ENCODE measurements around the gene TNXB.
A peak's percentile ranks its signal among the peaks of the same experiment; 100 is the strongest.
"Not testable (repeated sequence)": the region's sequence is repeated elsewhere in the genome, so short reads cannot be mapped to it uniquely, and the experiment has no call there.

The TNXB gene

DNA sequence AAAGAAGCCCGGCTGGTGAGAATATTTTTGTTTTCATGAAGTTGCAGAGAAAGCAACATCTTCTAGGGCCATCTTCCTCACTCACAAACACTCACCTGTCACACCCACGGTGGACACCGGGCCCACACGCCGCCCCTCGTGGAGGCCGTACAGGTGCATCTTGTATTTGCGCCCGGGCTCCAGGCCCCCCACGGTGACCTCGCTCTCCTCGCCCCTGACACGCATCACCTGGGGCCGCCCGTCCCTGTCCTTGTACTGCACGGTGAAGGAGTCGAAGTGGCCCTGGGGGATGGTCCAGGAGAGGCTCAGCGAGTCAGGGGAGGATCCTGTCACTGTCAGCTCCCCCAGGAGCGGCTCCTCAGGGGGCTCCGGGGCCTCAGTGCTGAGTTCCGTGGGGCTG is 53.4 kb downstream of the TNXB start:
- not testable (repeated sequence) for DNase-seq

DNA sequence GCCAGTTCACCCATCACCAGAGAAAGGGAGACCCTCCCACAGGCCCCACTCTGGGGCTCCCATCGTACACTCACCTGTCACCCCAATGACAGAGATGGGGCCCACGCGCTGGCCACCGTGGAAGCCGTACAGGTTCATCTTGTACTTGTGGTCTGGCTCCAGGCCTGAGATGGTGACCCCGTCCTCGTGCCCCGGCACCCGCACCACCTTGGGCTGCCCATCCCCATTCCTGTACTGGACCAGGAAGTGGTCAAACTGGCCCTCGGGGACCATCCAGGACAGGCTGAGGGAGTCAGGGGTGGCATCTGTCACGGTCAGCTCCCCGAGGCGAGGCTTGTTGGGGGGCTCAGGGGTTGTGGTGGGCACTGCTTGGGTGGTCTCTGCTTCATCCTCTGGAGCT is 55.8 kb downstream of the TNXB start:
- not testable (repeated sequence) for DNase-seq

DNA sequence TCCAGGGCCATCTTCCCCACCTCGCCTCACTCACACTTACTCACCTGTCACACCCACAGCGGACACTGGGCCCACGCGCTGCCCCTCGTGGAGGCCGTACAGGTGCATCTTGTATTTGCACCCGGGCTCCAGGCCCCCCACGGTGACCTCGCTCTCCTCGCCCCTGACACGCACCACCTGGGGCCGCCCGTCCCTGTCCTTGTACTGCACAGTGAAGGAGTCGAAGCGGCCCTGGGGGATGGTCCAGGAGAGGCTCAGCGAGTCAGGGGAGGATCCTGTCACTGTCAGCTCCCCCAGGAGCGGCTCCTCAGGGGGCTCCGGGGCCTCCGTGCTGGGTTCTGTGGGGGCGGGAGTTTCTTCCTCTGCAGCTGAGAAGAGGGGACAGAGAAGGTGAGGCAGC is 56.5 kb downstream of the TNXB start:
- DNase-seq: not testable (repeated sequence)

DNA sequence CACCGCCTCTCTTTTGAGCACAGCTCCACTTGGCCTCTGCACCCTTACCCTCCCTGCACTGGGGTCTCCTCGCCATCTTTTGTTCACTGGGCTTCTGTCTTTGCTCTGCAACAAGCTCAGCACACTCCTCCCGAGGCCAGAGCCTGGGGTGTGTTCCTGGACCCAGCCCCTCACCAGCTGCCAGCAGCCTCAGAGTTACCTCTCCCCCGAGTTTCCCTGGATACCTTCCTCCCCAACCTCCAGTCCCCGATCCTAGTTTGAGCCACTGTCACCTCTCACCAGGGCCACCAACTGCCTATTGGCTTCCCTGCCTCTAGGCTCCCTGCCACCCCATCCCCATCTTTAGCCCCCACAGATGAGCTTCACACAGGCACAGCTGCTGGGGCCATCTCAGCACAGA is 58.6 kb downstream of the TNXB start:
- DNase-seq: no peak

DNA sequence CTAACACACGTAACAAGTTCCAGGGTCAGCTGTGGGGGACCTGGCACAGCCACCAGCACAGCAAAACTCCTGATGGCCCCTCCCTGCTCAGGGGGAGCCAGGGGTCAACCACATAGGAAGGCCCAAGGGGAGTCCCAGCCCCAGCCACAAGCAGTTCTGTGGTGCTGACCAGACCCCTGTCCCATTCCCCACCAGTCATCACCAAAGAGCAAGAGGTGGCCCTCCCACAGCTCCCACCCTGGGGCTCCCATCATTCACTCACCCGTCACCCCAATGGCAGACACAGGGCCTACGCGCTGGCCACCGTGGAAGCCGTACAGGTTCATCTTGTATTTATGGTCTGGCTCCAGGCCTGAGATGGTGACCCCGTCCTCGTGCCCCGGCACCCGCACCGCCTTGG is 59.4 kb downstream of the TNXB start:
- DNase-seq: not testable (repeated sequence)

DNA sequence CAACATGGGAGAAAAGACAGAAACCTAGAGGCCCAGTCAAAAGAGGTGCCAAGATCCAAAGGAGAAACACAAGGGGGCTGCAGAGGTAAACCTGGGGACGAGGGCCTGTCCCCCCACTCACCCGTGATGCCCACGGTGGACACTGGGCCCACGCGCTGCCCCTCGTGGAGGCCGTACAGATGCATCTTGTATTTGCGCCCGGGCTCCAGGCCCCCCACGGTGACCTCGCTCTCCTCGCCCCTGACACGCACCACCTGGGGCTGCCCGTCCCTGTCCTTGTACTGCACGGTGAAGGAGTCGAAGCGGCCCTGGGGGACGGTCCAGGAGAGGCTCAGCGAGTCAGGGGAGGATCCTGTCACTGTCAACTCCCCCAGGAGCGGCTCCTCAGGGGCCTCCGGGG is 60.0 kb downstream of the TNXB start:
- not testable (repeated sequence) for DNase-seq

DNA sequence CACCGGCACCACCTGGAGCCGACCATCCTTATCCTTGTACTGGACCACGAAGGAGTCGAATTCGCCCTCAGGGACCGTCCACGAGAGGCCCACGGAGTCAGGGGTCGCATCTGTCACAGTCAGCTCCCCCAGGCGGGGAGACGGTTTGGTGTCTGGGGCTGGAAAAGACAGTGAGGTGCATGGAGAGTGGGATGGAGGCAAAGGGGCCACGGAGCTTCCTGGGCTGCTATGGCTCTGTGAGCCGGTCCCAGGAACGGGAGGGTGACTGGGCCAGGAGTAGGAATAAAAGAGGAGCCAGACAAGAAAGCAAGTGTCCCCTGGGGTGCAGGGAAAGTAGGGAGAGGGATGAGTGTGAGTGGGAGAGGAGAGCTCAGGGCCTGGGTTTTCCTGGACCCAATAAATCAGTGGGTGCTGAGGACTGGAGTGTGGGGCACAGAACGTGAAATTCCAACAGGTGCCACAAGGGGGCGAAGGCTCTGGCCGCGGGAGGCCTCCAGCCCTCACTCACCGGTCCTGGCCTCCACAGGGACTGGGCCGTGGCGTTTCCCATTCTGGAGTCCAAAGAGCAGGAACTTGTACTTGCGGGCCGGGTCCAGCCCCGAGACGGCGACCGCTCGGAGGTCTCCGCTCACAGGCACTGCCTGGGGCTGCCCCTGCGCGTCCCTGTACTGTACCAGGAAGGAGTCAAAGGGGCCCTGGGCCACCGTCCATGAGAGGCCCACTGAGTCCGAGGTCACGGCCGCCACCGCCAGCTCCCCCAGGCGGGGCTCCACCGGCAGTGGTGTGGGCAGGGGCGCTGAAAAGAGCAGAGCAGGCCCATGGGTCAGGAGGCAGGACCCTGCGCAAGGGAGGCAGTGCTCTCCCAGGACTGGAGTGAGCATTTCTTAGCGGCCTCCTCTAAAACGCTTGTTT is 61.0 kb downstream of the TNXB start:
- peak; percentile 92 for DNase-seq

DNA sequence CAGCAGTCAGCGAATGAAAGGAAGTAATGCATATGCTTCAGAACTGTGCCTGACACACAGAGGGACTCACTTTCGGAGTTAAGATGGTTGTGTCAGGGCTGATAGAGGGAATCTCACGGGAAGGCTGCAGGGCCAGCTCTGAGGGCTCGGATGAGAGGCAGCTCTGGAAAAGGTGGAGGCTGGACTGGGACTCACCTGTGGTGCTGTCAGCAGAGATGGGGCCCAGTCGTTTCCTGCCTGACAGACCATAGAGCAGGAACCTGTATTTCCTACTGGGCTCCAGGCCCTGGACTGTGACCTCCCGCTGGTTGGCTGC is 61.6 kb downstream of the TNXB start:
- DNase-seq: no peak

DNA sequence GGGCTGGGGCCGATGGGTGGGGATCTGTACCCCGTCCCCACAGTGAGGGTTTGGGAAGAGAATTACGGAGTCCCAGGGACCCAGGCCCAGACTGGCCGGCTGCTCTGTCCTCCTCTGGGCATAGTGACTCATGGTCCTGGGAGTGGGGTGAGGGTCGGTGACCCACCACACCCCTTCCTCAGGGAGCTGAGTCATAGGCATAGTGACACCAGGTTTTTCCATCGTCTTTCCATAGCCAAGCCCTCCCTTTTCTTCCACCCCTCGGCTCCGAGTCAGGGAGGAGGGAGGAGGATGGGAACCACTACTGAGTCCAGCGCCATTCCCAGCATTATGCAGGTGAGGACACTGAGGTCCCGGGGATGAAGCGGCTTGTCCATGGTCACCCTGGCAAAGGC is 62.1 kb downstream of the TNXB start:
- DNase-seq: no peak

DNA sequence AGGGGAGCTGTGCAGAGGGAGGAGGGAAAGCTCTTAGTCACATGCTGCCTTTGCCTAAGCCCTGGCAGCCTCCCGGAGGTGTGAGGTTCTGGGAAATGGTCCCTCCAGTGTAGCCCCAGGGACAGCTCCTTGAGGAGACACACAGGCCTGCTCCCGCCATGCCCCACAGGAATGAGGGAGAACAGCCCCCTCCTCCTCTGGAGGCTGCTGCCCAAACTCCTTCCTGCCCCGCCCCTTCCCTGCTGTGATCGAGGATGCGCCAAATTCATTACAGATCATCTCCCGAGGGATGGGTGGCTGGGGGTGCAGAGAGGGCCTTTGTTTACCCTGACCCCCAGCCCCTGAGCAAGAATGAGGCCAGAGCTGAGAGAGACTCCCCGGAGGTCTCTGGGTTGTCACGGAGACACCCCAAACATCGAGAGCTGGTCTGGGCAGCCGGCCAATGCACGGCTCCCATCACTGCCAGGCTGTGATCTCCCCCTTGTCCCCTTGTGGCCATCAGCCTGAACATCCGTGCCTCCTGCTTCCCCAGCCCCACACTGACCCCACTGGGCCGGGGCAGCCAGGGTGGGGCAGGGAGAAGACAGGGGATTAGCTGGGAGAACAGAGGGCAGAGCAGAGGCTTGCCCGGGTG is 62.6 kb downstream of the TNXB start:
- no peak for DNase-seq

DNA sequence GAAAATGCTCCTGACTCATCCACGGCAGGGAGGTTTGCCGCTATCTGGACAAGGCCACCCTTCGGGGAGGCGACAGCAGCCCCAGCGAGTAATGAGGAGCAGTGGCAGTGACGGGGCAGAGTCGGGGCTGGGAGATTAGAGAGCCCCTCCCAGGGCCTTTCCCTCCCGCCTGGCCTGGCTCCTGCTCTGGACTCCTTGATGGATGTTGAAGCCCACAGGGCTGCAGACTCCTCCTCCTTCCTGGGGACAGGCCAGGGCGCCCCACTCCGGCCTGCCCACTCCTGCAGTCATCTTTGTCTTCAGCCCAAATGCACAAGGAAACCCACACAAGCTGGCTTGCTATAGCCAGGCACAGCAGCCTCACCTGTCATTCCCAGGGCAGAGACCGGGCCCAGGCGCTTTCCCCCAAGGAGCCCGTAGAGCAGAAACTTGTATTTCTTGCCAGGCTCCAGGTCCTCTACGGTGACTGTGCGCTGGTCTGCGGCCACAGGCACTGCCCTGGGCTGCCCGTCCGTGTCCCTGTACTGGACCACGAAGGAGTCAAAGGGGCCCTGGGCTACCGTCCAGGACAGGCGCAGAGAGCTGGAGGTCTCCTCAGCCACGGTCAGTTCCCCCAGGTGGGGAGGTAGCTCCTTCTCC is 63.2 kb downstream of the TNXB start:
- no peak for DNase-seq

DNA sequence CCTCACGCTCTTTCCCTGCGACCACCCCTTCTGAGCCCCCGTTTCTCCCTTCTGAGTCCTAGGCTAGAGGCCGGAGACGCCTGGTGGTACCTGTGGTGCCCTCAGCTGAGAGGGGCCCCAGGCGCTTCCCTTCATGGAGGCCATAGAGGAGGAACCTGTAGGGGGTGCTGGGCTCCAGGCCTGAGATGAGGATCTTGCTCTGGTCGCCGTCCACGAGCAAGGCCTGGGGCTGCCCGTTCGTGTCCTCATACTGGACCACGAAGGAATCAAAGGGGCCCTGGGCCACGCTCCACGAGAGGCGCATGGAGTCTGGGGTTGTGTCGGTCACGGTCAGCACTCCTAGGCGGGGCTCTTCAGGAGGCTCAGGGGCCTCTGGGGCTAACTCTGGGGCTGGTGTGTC is 64.2 kb downstream of the TNXB start:
- DNase-seq: not testable (repeated sequence)

DNA sequence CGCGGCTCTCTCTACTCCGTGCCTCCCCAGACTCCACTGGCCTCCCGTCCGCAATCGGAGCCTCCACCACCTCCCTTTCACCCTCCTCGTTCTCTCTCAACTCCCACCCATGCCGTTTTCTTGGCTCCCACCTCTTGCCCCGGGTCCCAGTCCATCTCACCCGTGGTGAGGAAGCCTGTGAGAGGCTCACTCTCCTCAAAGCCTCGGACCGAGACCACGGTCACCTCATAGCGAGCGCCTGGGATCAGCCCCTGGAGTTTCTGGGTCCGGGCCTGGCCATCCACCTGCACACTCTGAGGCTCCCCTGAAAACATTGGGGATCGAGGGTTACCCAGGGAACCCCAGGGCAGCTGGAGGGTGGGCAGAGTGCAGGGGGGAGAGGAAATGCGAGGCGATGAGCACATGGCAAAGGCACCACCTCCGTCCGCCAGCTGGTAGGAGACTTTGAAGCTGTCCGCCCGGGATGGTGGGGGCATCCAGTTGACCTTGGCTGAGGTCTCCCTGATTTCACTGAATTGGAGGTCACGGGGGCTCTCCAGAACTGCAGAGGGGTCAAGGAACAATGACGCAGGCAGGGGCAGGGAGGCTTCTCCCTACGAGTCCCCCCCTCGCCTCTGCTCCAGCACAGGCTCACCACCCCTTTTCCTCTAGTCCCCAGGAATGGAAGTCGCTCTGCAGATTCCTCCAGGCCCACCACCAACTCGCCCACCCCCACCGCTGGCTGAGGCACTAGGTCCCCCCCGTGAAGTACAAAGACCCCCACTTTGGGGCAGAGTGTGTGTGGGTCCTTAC is 65.4 kb downstream of the TNXB start:
- DNase-seq: not testable (repeated sequence)

DNA sequence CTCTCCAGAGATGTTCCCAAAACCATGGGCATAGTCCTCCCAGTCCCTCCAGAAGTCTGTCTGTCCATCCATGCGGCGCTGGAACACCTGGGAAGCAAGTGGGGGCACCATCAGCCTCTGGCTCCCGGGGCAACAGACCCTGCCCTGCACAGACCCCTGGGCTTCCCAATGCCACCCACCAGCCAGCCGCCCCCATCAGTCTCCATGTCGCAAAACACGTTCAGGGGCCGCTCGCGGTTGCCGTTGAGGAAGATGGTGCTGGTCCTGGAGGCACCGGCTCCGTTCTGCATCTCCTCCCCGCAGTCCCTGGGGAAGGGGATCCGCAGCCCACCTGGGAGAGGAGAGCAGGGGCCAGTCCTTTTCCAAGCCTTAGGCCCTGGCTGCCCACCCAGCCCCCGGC is 66.9 kb downstream of the TNXB start:
- DNase-seq: not testable (repeated sequence)

DNA sequence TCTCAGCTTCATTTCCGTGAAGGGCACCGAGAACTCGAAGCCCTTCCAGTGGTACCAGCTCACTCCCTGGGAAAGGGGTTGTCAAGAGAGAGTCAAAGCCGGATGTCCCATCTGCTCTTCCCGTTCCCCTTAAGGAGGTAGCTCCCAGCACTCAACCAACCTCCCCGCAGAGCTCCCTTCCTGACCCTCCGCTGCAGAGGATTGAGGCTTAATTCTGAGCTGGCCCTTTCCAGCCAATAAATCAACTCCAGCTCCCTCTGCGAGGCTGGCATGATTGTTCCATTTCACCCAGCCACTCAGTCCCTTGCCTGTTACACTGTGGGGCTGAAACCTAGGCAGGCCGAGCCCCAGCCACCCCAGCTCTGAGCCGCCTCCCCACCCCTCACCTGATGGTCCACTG is 67.8 kb downstream of the TNXB start:
- DNase-seq: not testable (repeated sequence)

DNA sequence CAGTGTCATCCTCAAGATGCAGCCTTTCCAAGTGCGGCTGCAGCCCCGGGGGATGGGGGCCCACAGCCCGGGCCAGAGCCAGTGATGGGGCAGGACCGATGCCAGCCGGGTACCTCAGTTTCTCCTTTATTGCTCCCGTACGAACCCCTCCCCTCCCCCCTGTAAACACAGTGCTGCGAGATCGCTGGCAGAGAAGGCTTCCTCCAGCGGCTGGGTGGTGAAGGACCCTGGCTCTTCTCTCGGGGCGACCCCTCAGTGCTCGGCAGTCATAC is 68.2 kb downstream of the TNXB start:
- not testable (repeated sequence) for DNase-seq

DNA sequence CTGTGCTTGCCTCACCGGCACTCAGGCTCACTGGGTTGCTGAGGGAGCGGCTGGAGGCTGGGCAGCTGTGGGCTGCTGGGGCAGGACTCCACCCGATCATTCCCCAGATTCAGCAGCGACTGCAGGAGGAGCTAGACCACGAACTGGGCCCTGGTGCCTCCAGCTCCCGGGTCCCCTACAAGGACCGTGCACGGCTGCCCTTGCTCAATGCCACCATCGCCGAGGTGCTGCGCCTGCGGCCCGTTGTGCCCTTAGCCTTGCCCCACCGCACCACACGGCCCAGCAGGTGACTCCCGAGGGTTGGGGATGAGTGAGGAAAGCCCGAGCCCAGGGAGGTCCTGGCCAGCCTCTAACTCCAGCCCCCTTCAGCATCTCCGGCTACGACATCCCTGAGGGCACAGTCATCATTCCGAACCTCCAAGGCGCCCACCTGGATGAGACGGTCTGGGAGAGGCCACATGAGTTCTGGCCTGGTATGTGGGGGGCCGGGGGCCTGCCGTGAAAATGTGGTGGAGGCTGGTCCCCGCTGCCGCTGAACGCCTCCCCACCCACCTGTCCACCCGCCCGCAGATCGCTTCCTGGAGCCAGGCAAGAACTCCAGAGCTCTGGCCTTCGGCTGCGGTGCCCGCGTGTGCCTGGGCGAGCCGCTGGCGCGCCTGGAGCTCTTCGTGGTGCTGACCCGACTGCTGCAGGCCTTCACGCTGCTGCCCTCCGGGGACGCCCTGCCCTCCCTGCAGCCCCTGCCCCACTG is 68.7 kb downstream of the TNXB start:
- not testable (repeated sequence) for DNase-seq

DNA sequence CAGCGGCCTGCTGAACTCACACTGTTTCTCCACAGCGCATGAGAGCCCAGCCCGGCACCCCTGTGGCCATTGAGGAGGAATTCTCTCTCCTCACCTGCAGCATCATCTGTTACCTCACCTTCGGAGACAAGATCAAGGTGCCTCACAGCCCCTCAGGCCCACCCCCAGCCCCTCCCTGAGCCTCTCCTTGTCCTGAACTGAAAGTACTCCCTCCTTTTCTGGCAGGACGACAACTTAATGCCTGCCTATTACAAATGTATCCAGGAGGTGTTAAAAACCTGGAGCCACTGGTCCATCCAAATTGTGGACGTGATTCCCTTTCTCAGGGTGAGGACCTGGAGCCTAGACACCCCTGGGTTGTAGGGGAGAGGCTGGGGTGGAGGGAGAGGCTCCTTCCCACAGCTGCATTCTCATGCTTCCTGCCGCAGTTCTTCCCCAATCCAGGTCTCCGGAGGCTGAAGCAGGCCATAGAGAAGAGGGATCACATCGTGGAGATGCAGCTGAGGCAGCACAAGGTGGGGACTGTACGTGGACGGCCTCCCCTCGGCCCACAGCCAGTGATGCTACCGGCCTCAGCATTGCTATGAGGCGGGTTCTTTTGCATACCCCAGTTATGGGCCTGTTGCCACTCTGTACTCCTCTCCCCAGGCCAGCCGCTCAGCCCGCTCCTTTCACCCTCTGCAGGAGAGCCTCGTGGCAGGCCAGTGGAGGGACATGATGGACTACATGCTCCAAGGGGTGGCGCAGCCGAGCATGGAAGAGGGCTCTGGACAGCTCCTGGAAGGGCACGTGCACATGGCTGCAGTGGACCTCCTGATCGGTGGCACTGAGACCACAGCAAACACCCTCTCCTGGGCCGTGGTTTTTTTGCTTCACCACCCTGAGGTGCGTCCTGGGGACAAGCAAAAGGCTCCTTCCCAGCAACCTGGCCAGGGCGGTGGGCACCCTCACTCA is 69.5 kb downstream of the TNXB start:
- not testable (repeated sequence) for DNase-seq

DNA sequence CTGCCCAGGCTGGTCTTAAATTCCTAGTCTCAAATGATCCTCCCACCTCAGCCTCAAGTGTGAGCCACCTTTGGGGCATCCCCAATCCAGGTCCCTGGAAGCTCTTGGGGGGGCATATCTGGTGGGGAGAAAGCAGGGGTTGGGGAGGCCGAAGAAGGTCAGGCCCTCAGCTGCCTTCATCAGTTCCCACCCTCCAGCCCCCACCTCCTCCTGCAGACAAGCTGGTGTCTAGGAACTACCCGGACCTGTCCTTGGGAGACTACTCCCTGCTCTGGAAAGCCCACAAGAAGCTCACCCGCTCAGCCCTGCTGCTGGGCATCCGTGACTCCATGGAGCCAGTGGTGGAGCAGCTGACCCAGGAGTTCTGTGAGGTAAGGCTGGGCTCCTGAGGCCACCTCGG is 70.3 kb downstream of the TNXB start:
- DNase-seq: not testable (repeated sequence)

DNA sequence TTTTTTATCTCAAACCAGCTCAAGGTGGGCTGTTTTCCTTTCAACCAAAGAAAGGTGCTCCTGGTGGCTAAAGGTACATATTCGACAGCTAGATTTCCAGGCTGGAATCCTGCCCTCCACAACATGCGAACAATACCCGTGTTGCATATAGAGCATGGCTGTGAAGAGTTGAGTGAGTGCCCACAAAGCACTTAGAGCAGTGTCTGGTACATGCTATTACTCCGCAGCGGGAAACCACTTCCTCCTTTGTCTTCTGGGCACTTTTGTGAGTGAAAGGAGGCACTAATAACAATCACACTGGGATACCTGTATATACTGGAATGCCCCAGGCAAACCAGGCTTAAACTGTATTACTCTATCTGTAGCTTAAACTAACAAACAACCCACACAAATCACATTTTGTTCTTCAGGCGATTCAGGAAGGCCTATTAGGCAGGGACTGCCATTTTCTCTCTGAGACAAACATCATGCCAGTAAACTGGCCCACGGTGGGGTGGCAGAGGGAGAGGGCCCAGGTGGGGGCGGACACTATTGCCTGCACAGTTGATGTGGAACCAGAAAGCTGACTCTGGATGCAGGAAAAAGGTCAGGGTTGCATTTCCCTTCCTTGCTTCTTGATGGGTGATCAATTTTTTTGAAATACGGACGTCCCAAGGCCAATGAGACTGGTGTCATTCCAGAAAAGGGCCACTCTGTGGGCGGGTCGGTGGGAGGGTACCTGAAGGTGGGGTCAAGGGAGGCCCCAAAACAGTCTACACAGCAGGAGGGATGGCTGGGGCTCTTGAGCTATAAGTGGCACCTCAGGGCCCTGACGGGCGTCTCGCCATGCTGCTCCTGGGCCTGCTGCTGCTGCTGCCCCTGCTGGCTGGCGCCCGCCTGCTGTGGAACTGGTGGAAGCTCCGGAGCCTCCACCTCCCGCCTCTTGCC is 71.3 kb downstream of the TNXB start, which contains the start of gene CYP21A2:
CYP21A2 (plus strand) TSS at position 818 of the 927 bp plus-strand sequence; CDS start at position 826, 8 bp downstream.
- not testable (repeated sequence) for DNase-seq

All from activated CD8-positive, alpha-beta memory T cell treated with anti-CD3 and anti-CD28 coated beads, Interleukin-2, amount 50 U/mL, for 48 hours (primary cell).